Esophagus squamous epithelium (tissue), 4 donors: ENCODE data around the gene PLCB1.

Source experiments
- CTCF ChIP-seq, 6 experiments: fragments of 450-650 bp in 4 of 6; fragments of 200-600 bp in 2 of 6; sonication (generic) in 2 of 6; IDR thresholded peaks; one replicate each; pipeline ENCODE4 v1.5.1; 2016 to 2019; ENCODE audit warnings: antibody characterized with exemption in 6 of 6, mild to moderate bottlenecking in 4 of 6, moderate library complexity in 4 of 6
- POLR2A ChIP-seq, 4 donors: fragments of 450-650 bp; IDR thresholded peaks; one replicate each; pipeline ENCODE4 v1.6.1; 2017; ENCODE audit warnings: antibody characterized with exemption in 4 of 4, mild to moderate bottlenecking in 4 of 4, moderate library complexity in 3 of 4

- TF ChIP-seq CTCF (IDR thresholded peaks at IDR 0.05) (no peak), POLR2A (IDR thresholded peaks at IDR 0.05) (no peak)
These were observed 743.5 kb downstream of the PLCB1 start for GRCh38 chr20:8875586-8875985.
